Adipocyte (in vitro differentiated cells): ENCODE measurements around the gene DAPK1.
A peak's percentile ranks its signal among the peaks of the same experiment; 100 is the strongest.

Experiments used
- DNase-seq: peaks from one replicate; pipeline ENCODE4 v3.0.0-alpha.2; 2015; ENCODE audit warnings: low read depth
- H3K27me3 ChIP-seq: replicated peaks from 2 replicates; pipeline ENCODE4 v1.7.0; 2013; ENCODE audit warnings: mild to moderate bottlenecking, low read length, moderate library complexity; ENCODE audit not compliant: control insufficient read depth, insufficient read depth
- H3K36me3 ChIP-seq: 2 replicates; pipeline ENCODE4 v1.7.0; 2013; ENCODE audit warnings: low read length, mild to moderate bottlenecking, moderate library complexity; ENCODE audit not compliant: control insufficient read depth, insufficient read depth, severe bottlenecking
- H3K4me1 ChIP-seq: 2 replicates; pipeline ENCODE4 v1.7.0; 2013; ENCODE audit warnings: mild to moderate bottlenecking, low read length, moderate library complexity; ENCODE audit not compliant: control insufficient read depth, insufficient read depth
- H3K4me3 ChIP-seq: 2 replicates; pipeline ENCODE4 v1.7.0; 2013; ENCODE audit warnings: mild to moderate bottlenecking, low read length, moderate library complexity
- H3K9ac ChIP-seq: 2 replicates; pipeline ENCODE4 v1.7.0; 2013; ENCODE audit warnings: mild to moderate bottlenecking, low read length, moderate library complexity
- H3K9me3 ChIP-seq: 2 replicates; pipeline ENCODE4 v1.7.0; 2013; ENCODE audit warnings: mild to moderate bottlenecking, low read length, moderate library complexity; ENCODE audit not compliant: control insufficient read depth

DAPK1 gene

GRCh38 chr9:87713988-87714330 lies 216.3 kb downstream of the DAPK1 start:
- Histone ChIP-seq H3K9me3 (no peaks in the 10 kb centered on the region), H3K27me3 (no peaks in the 10 kb centered on the region), H3K36me3 (no peaks in the 10 kb centered on the region), H3K4me3 (peak overlapping the region; percentile 64), H3K9ac (peak overlapping the region; percentile 82), H3K4me1 (peaks cover 54% of the 10 kb centered on the region)
- DNase-seq, result no peak

DNA sequence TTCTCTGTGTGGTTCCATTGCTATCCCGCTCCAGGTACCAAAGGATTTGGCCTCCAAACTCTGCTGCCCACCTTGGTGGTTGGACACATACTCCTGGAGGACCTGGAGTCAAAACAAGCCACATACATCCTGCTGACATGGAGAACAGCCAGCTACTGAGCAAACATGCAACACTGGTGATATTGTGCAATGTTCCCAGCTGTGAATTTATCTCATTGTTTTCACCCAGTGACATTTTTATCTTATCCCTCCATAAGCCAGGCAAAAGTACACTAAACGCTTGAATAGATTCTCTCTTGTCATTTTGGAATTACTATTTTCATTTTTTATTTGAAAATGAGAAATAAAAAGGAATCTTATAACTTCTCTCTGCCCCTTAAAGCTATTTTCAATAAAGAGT lies 217.2 kb downstream of the DAPK1 start:
- DNase-seq, result peak; percentile 87
- Histone ChIP-seq H3K36me3 (no peaks in the 10 kb centered on the region), H3K4me1 (peaks cover 54% of the 10 kb centered on the region), H3K9ac (peak overlapping the region; percentile 82), H3K27me3 (no peaks in the 10 kb centered on the region), H3K4me3 (peak overlapping the region; percentile 64), H3K9me3 (no peaks in the 10 kb centered on the region)

DNA sequence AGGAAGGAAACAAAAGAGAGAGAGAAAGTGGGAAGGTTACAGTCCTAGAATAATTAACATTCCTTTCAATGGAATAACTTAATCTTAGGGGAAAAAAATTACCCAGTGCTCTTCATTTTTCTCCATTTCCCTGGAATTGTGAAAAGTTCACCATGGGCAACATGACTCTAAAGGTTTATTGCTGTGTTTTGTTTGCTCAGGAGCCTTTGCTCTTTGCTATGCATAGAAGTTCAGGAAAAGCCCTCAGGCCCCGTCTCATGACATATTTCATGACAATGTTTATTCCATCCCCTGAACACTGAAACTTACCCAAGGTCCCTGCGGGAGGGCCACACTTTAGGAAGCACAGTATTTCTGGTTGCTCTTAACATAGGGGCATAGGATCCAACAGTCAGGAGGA lies 218.5 kb downstream of the DAPK1 start:
- Histone ChIP-seq H3K4me1 (peaks cover 54% of the 10 kb centered on the region), H3K4me3 (no peak overlapping the region), H3K9ac (no peak overlapping the region), H3K9me3 (no peaks in the 10 kb centered on the region), H3K27me3 (no peaks in the 10 kb centered on the region), H3K36me3 (no peaks in the 10 kb centered on the region)
- DNase-seq, result peak; percentile 26

DNA sequence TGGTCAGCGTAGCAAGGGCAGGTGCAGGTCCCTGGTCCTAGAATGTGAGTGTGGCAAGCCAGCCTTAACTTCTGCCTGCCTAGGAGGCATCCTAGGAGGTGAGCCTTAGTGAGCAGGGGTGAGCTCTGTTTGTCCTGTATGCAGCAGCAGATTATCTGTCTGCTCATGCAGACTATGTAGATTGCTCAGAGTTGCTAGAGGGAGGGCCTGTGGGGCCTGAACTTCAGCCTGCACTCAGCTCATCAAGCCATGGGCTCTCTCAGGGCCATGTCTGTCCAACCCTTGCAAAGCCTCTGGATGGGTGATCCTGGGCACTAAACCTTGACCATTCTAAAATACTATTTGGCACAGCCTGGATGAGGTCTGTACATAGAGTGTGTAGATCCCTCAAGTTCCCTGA lies 219.8 kb downstream of the DAPK1 start:
- Histone ChIP-seq H3K9ac (no peak overlapping the region), H3K36me3 (no peaks in the 10 kb centered on the region), H3K9me3 (no peaks in the 10 kb centered on the region), H3K4me1 (peaks cover 44% of the 10 kb centered on the region), H3K4me3 (no peak overlapping the region), H3K27me3 (no peaks in the 10 kb centered on the region)
- DNase-seq, result no peak

GRCh38 chr9:87718231-87718630 lies 220.6 kb downstream of the DAPK1 start:
- Histone ChIP-seq H3K9ac (no peak overlapping the region), H3K4me1 (peaks cover 36% of the 10 kb centered on the region), H3K9me3 (no peaks in the 10 kb centered on the region), H3K36me3 (no peaks in the 10 kb centered on the region), H3K27me3 (no peaks in the 10 kb centered on the region), H3K4me3 (no peak overlapping the region)
- no peak for DNase-seq

DNA sequence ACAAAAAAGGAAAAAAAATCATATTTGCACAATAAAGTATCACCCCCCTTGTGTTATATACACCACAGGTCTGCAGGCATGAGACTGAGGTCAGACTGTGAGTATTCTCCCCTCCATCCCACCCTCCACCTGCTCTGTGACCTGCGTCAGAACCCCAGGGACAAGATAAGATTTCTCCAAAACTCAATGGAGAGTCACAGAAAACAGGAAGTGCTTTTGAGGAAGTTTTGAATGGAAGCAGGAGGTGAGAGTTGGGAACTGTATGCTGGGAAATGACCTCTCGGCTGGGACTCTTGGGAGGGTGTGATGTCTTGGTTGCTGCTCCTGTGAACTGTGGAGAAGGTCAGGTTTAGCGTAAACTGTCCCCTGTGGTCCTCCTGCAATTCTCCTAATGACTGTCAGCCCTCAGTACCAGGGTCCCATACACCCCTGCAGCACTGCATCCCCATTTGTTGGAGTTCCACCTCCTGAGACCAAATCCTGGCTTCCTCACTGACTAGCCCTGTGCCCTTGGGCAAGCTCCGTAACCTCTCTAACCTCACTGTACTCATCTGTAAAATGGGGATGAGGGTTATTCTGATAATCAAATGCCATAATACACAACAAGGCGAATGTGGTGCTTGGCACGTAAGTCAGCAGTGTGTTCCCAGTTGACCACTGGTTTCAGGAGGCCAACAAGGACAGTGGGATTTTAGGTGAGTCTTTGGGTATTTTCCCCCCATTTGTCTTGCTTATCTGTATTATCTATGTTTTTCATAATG lies 221.4 kb downstream of the DAPK1 start:
- no peak for DNase-seq
- H3K36me3 ChIP-seq, result no peaks in the 10 kb centered on the region
- no peaks in the 10 kb centered on the region for H3K27me3 ChIP-seq
- H3K9me3 ChIP-seq, result no peaks in the 10 kb centered on the region
- no peak overlapping the region for H3K9ac ChIP-seq
- peaks cover 30% of the 10 kb centered on the region for H3K4me1 ChIP-seq
- no peak overlapping the region for H3K4me3 ChIP-seq

DNA sequence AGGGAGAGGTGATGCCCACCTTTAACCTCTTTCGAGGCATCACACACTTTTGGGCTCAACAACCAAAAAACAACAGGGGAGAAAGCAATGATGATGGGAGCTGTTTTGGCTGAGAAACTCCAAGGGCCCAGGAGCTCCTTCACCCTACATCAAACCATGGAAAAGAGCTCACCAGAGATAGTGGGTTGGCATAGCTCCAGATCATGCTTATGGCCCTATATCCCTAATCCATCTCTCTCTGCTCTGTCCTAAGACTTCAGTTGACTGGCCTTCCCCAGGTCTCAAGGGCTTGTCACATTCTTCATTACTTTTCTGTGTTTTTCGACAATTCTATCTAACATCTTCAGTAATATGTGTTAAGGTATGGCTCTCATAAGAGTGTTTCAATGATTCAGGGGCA lies 222.5 kb downstream of the DAPK1 start:
- H3K4me3 ChIP-seq, result no peak overlapping the region
- DNase-seq, result no peak
- H3K4me1 ChIP-seq, result peaks cover 19% of the 10 kb centered on the region
- H3K27me3 ChIP-seq, result no peaks in the 10 kb centered on the region
- no peak overlapping the region for H3K9ac ChIP-seq
- H3K36me3 ChIP-seq, result no peaks in the 10 kb centered on the region
- H3K9me3 ChIP-seq, result no peaks in the 10 kb centered on the region

GRCh38 chr9:87722393-87723088 lies 224.9 kb downstream of the DAPK1 start:
- no peak overlapping the region for H3K4me3 ChIP-seq
- H3K9ac ChIP-seq, result no peak overlapping the region
- H3K27me3 ChIP-seq, result no peaks in the 10 kb centered on the region
- H3K36me3 ChIP-seq, result peaks cover 2% of the 10 kb centered on the region
- no peaks in the 10 kb centered on the region for H3K9me3 ChIP-seq
- no peak for DNase-seq
- peaks cover 9% of the 10 kb centered on the region for H3K4me1 ChIP-seq

- peak; percentile 59 for DNase-seq
- Histone ChIP-seq H3K4me1 (peaks cover 38% of the 10 kb centered on the region), H3K9ac (peak overlapping the region; percentile 94), H3K36me3 (peaks cover 31% of the 10 kb centered on the region), H3K4me3 (peak overlapping the region; percentile 85), H3K27me3 (no peaks in the 10 kb centered on the region), H3K9me3 (no peaks in the 10 kb centered on the region)
These were observed 227.8 kb downstream of the DAPK1 start for GRCh38 chr9:87725356-87725899.

DNA sequence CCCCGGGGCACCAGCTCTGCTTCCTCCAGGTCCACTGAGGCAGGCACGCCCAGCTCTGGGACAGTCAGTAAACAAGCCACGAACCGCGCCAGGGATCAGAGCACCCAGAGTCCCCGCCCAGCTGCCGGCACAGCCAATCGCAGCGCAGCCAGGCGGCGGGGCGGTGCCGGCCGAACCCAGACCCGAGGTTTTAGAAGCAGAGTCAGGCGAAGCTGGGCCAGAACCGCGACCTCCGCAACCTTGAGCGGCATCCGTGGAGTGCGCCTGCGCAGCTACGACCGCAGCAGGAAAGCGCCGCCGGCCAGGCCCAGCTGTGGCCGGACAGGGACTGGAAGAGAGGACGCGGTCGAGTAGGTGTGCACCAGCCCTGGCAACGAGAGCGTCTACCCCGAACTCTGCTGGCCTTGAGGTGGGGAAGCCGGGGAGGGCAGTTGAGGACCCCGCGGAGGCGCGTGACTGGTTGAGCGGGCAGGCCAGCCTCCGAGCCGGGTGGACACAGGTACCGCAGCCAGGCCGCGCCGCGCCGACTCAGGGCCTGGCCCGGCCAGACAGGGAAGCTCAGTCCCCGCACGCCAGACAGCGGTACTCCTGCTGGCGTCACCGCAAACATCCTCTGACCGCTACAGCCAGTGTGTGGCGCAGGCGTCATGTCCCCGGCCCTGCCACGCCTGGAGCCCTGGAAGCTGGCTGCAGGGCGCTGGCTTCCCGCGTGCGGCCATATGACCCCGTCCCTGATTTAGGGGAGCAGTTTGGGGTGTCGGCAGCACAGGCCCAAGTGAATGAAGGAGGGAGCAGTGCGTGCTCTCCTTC lies 228.4 kb downstream of the DAPK1 start, which contains the start of gene CTSL:
CTSL (plus strand) TSS at position 220 of the 810 bp plus-strand sequence. CDS start 1,485 bp downstream, outside the sequence.
- Histone ChIP-seq H3K9ac (peak within 1 kb of the TSS; percentile 94), H3K9me3 (no peaks in the 10 kb centered on the region), H3K27me3 (no peaks in the 10 kb centered on the region), H3K36me3 (peaks cover 38% of the 10 kb centered on the region), H3K4me3 (peak within 1 kb of the TSS; percentile 85), H3K4me1 (peaks cover 45% of the 10 kb centered on the region)
- DNase-seq, result peak; percentile 92

GRCh38 chr9:87729246-87729645 lies 231.6 kb downstream of the DAPK1 start:
- Histone ChIP-seq H3K36me3 (peaks cover 49% of the 10 kb centered on the region), H3K4me1 (peaks cover 48% of the 10 kb centered on the region), H3K4me3 (peak overlapping the region; percentile 85), H3K9me3 (no peaks in the 10 kb centered on the region), H3K9ac (peak overlapping the region; percentile 39), H3K27me3 (no peaks in the 10 kb centered on the region)
- DNase-seq, result no peak
